ENCODE measurements around the gene LSP1. TPM values are rescaled to one million over a fixed set of nuclear protein-coding genes. Genes with fewer than 3 reads are reported as not detected.

The LSP1 gene
- total and polyA plus RNA-seq, 2 of the 13 experiments (the other 11 are each of a cell fraction or from before 2014, with no cell fraction given): 0.59 to 1.00 TPM

GRCh38 chr11:1832211-1832919 lies 20.5 kb upstream of the LSP1 start (continued):
- TF ChIP-seq LCORL (IDR thresholded peaks at IDR 0.05): no peak
- peak; percentile 48; the same call in 1 of the 2 replicates for TF ChIP-seq LCORL (CRISPR knock-in tag; IDR thresholded peaks at IDR 0.05)
- peak; percentile 72; the same call in 1 of the 2 replicates for TF ChIP-seq KDM5B (CRISPR knock-in tag; IDR thresholded peaks at IDR 0.05; ENCODE audit: borderline replicate concordance)
- no peak for TF ChIP-seq ZNF34 (CRISPR knock-in tag; IDR thresholded peaks at IDR 0.05; ENCODE audit: borderline replicate concordance)
- 0 out of 2 replicates have a peak, but pooled peaks have one; percentile 24 for TF ChIP-seq CBX5 (CRISPR knock-in tag; IDR thresholded peaks at IDR 0.05; ENCODE audit: borderline replicate concordance)
- 0 out of 2 replicates have a peak, but pooled peaks have one; percentile 41 for TF ChIP-seq ZSCAN9 (CRISPR knock-in tag; IDR thresholded peaks at IDR 0.05; ENCODE audit: borderline replicate concordance)
- peak; percentile 32; the same call in 1 of the 2 replicates for TF ChIP-seq ZNF83 (CRISPR knock-in tag; IDR thresholded peaks at IDR 0.05; ENCODE audit: borderline replicate concordance)
- no peak for TF ChIP-seq PBX2 (CRISPR knock-in tag; IDR thresholded peaks at IDR 0.05)
- TF ChIP-seq ZSCAN25 (CRISPR knock-in tag; IDR thresholded peaks at IDR 0.05): peak; percentile 91
- no peak for TF ChIP-seq ZNF784 (CRISPR knock-in tag; IDR thresholded peaks at IDR 0.05; ENCODE audit: borderline replicate concordance)
- peak; percentile 55 to 80; a peak in 3 of 4 replicates for TF ChIP-seq HMGXB4 (CRISPR knock-in tag; IDR thresholded peaks at IDR 0.05; ENCODE audit: borderline replicate concordance in 1 of 2, low read depth in 1 of 2)
- no peak for TF ChIP-seq PRDM4 (CRISPR knock-in tag; IDR thresholded peaks at IDR 0.05; ENCODE audit: borderline replicate concordance)
- TF ChIP-seq MXD4 (CRISPR knock-in tag; IDR thresholded peaks at IDR 0.05): peak; percentile 58; the same call in 1 of the 2 replicates
- TF ChIP-seq PATZ1 (CRISPR knock-in tag; IDR thresholded peaks at IDR 0.05): peak; percentile 70
- no peak for TF ChIP-seq TMF1 (CRISPR knock-in tag; IDR thresholded peaks at IDR 0.05; ENCODE audit: low read depth)
- peak; percentile 20; the same call in 1 of the 2 replicates for TF ChIP-seq ZNF563 (CRISPR knock-in tag; IDR thresholded peaks at IDR 0.05)
- no peak for TF ChIP-seq ZNF264 (CRISPR knock-in tag; IDR thresholded peaks at IDR 0.05)
- no peak for TF ChIP-seq ZSCAN5A (CRISPR knock-in tag; IDR thresholded peaks at IDR 0.05; ENCODE audit: borderline replicate concordance)

Measured in HepG2 (cell line).